GM18499 (cell line): Measurements from ENCODE around the gene JAG2.

Source experiments
- ATAC-seq: cut with Tn5 transposase; IDR thresholded peaks from one replicate; pipeline ENCODE4 v1.9.1; 2021; ENCODE audit warnings: moderate number of reproducible peaks; ENCODE audit not compliant: insufficient read depth, unreplicated experiment

Gene JAG2

DNA sequence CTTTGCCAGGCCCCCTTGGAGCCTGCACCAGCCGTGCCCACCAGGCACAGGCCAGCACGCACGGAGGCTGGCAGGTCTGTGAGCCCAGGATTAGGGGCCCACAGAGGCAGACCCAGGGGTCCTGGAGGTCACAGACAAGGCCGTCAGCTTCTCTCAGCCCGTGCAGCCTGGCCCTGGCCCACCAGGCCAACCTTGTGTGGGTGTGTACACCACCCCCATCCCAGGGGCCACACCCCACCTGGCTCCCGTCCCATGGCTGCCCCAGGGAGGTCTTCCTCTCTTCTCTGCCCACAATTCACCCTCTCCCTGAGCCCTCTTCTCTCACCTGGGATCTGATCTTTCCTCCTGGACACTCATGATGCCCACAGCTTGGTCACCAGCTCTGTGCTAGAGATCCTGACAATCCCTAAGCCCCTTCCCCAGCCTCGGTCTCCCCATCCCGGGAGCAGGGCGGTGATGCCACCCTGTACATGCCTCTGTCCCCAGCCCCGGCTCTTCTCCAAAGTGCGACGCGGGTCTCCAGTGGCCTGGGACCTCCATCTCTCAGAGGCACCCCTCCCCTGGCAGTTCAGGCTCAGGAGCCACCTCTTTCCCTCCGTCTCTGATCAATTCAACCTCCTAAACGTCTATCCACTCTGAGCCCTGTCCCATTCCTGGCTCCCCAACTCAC is 72.2 kb downstream of the JAG2 start:
- ATAC-seq = no peak

DNA sequence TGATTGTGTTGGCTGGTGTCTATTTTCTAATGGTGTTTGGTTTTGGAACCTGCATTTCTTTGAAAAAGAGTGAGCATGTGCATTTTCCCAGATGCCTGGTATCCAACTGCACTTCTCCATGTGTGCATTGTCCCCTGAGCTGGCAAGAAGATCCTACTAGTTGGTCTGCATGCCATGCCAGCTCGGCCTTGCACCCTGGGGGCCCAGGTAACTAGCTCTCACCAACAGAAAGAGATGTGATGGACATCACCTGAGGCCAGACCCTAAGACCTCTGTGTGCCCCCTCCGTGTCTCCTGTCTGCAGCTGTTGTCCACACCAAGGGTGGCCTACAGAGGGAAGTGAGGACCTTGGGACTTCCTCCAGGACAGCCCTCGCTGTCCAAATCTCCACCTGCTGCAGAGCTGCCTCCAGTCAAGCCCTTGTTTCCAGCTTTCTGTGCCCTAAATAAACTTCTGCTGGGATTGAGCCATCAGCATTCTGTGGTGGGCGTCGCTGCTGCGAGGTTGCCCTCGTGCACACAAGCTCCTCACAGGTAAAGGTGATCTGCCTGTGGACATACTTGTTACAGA is 73.3 kb downstream of the JAG2 start:
- ATAC-seq = no peak

DNA sequence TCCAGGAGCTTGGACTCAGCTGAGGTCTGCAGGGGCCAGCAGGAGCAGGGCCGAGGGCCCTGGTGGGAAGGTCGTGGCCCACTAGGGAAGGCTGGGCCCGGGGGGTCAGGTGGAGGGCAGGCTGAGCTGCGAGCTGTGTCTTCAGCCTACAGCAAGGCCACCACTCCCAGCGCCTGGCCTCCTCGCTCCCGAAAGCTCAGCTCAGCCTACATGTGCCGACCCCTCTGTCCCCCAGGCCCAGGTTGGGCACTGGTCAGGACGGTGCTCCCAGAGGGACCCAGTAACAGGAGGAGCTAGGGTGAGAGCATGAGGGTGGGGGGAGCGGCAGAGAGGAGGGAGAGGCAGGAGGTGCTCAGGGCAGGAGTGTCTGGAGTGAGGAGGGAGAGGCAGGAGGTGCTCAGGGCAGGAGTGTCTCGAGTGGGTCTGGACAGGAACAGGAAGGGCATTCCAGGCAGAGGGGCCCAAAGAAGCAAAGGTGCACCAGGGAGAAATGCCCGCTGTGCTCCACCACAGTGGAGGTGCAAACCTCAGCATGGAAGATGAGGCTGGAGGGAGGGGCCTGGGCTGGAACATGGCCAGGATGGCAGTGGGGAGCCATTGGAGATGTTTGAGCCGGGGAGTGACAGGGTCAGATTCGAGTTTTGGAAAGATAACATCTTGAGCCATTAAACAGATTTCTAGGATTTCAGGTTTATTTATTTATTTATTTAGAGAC is 74.2 kb downstream of the JAG2 start:
- no peak for ATAC-seq

DNA sequence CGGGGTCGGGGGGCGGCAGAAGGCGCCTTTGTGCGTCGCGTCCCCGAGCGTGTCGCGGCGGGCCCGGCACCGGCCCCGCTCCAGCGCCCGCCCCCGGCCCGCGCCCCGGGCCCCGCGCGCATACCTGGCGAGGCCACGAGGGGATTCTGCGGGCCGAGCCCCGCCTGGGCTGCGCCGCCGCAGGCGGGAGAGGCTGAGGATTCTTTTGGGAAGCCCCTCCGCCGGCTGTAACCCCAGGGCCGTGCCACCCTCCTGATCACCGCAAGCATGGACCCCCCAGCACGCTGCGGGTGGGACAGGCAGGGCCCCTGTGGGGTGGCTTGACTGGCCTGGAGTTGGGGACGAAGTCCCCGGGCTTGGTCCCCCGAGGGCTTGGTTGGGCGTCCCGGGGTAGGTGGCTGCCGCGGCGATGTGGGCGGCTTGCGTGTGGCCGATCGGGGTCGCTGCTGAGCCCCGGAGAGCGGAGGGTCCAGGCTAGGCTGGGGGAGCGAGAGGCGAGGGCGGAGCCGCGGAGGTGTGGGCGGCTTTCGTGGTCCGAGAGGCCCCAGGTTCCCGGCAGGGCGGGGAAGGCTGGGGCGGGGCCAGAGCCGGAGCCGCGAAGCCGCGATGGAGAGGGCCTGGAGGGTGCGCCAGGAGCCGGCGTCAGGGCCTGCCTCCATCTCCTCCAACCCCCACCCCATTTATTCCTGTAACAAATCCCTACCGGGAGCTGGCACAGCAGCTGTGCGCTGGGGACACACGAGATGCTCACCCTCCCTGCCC is 75.0 kb downstream of the JAG2 start:
- ATAC-seq = no peak

- no peak for ATAC-seq
Measured at GRCh38 chr14:105093038-105093430, 75.5 kb downstream of the JAG2 start.

DNA sequence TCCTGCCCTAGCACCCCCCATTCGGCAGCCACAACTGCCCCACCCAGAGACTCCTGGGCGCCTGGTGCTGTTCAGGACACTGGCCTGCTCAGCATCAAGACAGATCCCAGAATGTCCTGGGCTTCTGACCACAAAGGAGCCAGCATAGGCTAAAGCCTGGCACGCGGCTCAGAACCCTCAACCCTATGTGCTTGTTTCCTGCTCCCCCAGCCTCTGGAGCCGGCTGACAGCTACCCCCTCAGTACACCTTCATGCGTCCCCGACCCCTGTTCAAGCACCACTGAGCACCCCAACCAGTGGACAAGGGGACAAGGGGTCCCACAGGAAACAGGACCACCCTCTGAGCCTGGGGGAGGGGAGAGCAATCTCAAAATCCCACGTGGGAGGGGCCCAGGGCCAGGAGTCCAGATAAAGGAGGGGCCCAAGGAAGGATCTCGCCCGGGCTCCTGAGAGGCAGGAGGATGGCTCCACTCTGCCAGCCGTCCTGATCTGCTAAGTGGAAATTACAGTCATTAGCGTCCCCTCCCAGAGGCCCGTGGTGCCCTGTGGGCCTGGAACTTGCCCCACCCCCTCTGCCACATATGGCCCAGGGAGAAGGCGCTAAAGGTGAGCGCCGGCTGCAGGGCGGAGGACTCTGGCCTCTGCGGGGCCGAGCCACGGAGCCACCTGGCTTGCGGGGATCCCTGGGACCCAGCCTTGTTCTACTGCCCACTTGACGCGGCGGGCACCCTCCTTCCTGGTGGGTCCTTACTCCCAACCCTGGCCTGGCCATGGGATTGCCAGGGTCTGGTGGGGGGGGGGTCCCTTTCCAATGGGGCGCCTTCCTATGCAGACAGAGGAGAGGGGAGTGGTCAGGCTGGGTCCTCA is 76.2 kb downstream of the JAG2 start:
- no peak for ATAC-seq

DNA sequence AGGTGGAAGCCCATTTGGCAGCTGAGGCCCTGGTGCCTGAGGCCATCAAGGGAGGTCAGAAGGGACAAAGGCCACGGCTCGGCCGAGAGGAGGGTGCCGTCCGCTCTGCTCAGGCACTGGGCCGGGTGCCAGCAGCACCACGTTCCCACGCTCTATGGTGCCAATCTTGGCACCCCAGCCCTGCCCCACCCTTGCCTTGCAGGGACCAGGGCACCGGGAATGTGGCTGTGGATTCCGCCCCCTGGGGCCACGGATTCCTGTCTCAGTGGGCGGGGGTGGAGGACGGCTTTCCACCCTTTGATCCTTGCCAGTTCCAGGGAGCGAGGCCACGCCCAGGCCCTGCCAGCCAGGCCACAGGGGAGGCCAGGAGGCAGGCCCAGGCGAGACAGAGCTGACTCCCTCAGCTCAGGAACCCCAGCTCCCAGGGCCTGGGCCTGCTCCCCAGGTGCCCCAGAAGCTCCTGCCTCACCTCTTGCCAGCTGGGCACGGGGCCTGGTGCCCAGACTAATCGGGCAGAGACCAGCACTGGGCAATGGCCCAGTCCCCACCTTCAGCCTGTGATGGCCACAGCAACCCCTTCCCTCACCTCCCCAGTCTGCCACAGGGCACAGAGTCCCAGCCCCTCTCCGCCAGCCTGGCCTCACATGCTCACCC is 76.9 kb downstream of the JAG2 start:
- ATAC-seq = no peak

DNA sequence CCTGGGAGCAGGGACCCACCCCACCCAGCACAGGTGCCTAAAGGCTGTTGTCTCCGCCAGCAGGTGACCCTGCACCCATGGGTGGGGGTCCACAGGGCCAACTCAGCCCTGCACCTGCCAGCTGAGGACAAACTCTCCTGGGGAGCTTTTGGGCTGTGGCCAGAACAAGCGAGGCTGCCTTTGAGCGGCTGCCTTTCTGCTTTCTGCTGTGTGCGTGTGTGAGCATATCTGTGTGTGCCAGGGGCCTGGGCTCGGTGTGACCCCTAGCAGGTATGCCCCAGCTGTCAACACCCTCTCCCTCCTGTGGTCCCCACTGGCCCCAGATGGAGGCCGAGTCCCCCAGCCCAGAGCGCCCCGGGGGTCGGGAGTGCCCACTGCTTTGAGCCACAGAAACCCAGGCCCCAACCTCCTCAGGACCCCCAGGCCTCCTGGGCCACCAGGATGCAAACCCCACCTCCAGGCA is 77.5 kb downstream of the JAG2 start:
- ATAC-seq = no peak
